ENCODE measurements around the gene GPHN. TPM values are rescaled to one million over a fixed set of nuclear protein-coding genes. Genes with fewer than 3 reads are reported as not detected.

The GPHN gene
- total and polyA plus RNA-seq, 10 of the 15 experiments (the other 5 are each of a cell fraction or from before 2014, with no cell fraction given) = 22.3 to 48.8 (median 33.1) TPM

DNA sequence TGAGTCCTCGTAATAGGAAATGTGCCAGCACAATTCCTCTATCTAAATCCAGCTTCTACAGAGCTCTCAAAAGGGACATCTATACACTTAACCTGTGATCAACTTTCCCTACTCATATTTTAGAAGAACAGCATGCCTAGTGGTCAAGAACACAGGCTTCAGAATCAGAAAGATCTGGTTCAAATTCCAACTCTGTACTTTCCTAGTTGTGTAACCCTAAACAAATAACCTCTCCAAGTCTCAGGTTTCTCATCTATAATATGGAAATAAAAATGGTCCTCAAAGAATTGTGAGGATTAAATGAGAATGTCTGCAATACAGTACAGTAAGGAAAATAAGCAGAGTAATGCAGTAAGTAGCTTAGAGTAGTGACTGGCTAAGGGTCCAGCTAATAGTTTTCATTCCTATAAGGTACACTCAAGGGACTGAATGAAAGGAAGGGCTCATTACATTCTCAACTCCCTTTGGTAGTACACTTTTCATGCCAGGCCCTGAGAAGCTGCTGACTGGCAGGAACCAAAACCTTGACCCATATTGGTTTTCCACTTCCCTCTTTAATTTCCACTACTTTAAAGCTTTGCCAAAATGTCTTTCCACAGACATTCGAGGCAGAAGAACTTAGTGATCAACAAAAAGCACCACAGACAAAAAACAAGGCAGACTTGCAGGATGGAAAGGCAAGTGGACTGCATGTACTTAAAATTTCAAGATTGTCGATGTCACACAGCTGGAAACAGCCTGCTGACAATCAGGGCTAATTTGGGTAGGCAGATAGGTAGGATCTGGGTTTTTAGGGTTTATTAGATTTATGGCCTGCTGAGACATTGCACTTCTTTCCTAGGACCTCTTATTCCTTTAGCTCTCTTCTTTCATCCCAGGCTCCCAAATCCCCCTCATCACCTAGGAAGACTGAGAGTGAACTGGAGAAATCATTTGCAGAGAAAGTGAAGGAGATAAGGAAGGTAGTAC lies 17.5 kb upstream of the GPHN start:
- ChIA-PET SMC1A (ENCODE audit: uncharacterized antibody, unreplicated experiment) (interaction anchor here (0.9 to 2.1 kb wide), 6 partner anchors 9 to 262 kb away, joined by 3 to 9 read pairs (median 4); no protein-coding TSS in a partner anchor), POLR2A (interaction anchor here (0.5 to 1.2 kb wide), 2 partner anchors 133 to 733 kb away, joined by 3 to 8 read pairs; no protein-coding TSS in a partner anchor), CTCF (interaction anchor here (0.7 to 3.3 kb wide), 9 partner anchors 18 to 1071 kb away, joined by 3 to 11 read pairs (median 4); partner anchors contain the start of gene GPHN), RAD21 (ENCODE audit: unreplicated experiment) (interaction anchor here (1.7 kb wide), 1 partner anchor 647 kb away, joined by 3 read pairs; no protein-coding TSS in a partner anchor)
- Histone ChIP-seq H3K4me3 (no peak overlapping the region), H3K27ac (ENCODE audit: control insufficient read depth, insufficient read depth) (no peak overlapping the region), H3K9ac (ENCODE audit: control insufficient read depth, insufficient read depth, low read length) (no peak overlapping the region), H3K36me3 (ENCODE audit: control insufficient read depth in 2 of 2, insufficient read depth in 2 of 2, low read length in 1 of 2) (no peaks in the 10 kb centered on the region), H3K9me3 (replicated peaks; ENCODE audit: control insufficient read depth, insufficient read depth, low read length) (no peaks in the 10 kb centered on the region), H2AFZ (ENCODE audit: control insufficient read depth, low read depth, low read length) (no peak overlapping the region), H3K79me2 (ENCODE audit: control insufficient read depth, insufficient read depth, low read length) (no peaks in the 10 kb centered on the region), H3K4me2 (ENCODE audit: control insufficient read depth, insufficient read depth) (no peak overlapping the region), H3K4me1 (ENCODE audit: control insufficient read depth, insufficient read depth, low read length) (no peaks in the 10 kb centered on the region), H4K20me1 (ENCODE audit: control insufficient read depth, insufficient read depth) (no peaks in the 10 kb centered on the region), H3K27me3 (replicated peaks in 1 of 2; ENCODE audit: control insufficient read depth in 2 of 2, insufficient read depth in 2 of 2, low read length in 1 of 2) (no peaks in the 10 kb centered on the region)
- TF ChIP-seq, protein P1, sequence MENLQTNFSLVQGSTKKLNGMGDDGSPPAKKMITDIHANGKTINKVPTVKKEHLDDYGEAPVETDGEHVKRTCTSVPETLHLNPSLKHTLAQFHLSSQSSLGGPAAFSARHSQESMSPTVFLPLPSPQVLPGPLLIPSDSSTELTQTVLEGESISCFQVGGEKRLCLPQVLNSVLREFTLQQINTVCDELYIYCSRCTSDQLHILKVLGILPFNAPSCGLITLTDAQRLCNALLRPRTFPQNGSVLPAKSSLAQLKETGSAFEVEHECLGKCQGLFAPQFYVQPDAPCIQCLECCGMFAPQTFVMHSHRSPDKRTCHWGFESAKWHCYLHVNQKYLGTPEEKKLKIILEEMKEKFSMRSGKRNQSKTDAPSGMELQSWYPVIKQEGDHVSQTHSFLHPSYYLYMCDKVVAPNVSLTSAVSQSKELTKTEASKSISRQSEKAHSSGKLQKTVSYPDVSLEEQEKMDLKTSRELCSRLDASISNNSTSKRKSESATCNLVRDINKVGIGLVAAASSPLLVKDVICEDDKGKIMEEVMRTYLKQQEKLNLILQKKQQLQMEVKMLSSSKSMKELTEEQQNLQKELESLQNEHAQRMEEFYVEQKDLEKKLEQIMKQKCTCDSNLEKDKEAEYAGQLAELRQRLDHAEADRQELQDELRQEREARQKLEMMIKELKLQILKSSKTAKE (IDR thresholded peaks at IDR 0.05; ENCODE audit: low read depth, poor library complexity, severe bottlenecking) = no peak
- TF ChIP-seq, protein P2, sequence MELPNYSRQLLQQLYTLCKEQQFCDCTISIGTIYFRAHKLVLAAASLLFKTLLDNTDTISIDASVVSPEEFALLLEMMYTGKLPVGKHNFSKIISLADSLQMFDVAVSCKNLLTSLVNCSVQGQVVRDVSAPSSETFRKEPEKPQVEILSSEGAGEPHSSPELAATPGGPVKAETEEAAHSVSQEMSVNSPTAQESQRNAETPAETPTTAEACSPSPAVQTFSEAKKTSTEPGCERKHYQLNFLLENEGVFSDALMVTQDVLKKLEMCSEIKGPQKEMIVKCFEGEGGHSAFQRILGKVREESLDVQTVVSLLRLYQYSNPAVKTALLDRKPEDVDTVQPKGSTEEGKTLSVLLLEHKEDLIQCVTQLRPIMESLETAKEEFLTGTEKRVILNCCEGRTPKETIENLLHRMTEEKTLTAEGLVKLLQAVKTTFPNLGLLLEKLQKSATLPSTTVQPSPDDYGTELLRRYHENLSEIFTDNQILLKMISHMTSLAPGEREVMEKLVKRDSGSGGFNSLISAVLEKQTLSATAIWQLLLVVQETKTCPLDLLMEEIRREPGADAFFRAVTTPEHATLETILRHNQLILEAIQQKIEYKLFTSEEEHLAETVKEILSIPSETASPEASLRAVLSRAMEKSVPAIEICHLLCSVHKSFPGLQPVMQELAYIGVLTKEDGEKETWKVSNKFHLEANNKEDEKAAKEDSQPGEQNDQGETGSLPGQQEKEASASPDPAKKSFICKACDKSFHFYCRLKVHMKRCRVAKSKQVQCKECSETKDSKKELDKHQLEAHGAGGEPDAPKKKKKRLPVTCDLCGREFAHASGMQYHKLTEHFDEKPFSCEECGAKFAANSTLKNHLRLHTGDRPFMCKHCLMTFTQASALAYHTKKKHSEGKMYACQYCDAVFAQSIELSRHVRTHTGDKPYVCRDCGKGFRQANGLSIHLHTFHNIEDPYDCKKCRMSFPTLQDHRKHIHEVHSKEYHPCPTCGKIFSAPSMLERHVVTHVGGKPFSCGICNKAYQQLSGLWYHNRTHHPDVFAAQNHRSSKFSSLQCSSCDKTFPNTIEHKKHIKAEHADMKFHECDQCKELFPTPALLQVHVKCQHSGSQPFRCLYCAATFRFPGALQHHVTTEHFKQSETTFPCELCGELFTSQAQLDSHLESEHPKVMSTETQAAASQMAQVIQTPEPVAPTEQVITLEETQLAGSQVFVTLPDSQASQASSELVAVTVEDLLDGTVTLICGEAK (IDR thresholded peaks at IDR 0.05; ENCODE audit: borderline replicate concordance) = no peak
- TF ChIP-seq ZNF207 (IDR thresholded peaks at IDR 0.05; ENCODE audit: borderline replicate concordance) (no peak), ETV6 (conservative IDR thresholded peaks at IDR 0.05 in 1 of 2, IDR thresholded peaks at IDR 0.05 in 1 of 2; ENCODE audit: borderline replicate concordance in 1 of 2, low read depth in 1 of 2) (no peak), ZNF217 (IDR thresholded peaks at IDR 0.05) (no peak), NFXL1 (IDR thresholded peaks at IDR 0.05; ENCODE audit: borderline replicate concordance) (no peak), POLR2A (IDR thresholded peaks at IDR 0.05; ENCODE audit: low read depth, low read length) (no peak), NFIC (IDR thresholded peaks at IDR 0.05; ENCODE audit: low read depth, low read length) (no peak), MYB (IDR thresholded peaks at IDR 0.05; ENCODE audit: borderline replicate concordance, low read depth, low read length) (no peak), SMC3 (IDR thresholded peaks at IDR 0.05; ENCODE audit: borderline replicate concordance, low read length) (no peak), HCFC1 (IDR thresholded peaks at IDR 0.05; ENCODE audit: low read length) (no peak), POLR2AphosphoS2 (IDR thresholded peaks at IDR 0.05; ENCODE audit: low read depth, low read length) (no peak), RFX5 (IDR thresholded peaks at IDR 0.05; ENCODE audit: low read depth, low read length) (no peak)
- no TSS peak for BruUV-seq (replicated peaks)
- FAIRE-seq (no peak), DNase-seq (ENCODE audit: low read depth, low spot score) (no peak), ATAC-seq (no peak)
- WGBS (ENCODE audit: insufficient coverage, insufficient replicate concordance, low lambda C conversion rate, missing lambda C conversion rate) = 67% methylated on average over 3 of the region's 3 CpGs
- intact Hi-C loops (cut with micrococcal nuclease; ENCODE audit: unreplicated experiment) = no loop called here
- in situ Hi-C loops (cut with MboI) = loop anchor here (10.0 kb wide), 1 partner anchor 624 kb away; no protein-coding TSS in a partner anchor
